HG02642 (cell line): Measurements from ENCODE around the gene YPEL1.
"Not testable (repeated sequence)": the region's sequence is repeated elsewhere in the genome, so short reads cannot be mapped to it uniquely, and the experiment has no call there.

Experiments
- ATAC-seq: cut with Tn5 transposase; IDR thresholded peaks from one replicate; pipeline ENCODE4 v1.9.1; 2021; ENCODE audit warnings: mild to moderate bottlenecking; ENCODE audit not compliant: unreplicated experiment, poor library complexity

The YPEL1 gene

DNA sequence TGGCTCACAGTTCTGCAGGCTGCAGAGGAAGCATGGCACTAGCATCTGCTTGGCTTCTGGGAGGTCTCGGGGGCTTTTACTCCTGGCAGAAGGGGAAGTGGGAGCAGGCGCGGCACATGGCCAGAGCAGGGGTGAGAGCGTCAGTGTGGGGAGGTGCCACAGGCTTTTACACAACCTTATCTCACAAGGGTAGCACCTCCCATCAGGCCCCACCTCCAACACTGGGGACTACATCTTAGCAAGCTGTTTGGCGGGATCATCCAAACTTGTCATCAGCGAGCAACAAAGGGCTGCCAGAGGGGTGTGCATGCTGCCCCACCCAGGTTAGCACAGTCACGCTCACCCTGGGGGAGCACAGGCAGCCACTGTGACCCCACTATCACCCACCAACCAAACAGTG is 18.9 kb upstream of the YPEL1 start:
- no peak for ATAC-seq

DNA sequence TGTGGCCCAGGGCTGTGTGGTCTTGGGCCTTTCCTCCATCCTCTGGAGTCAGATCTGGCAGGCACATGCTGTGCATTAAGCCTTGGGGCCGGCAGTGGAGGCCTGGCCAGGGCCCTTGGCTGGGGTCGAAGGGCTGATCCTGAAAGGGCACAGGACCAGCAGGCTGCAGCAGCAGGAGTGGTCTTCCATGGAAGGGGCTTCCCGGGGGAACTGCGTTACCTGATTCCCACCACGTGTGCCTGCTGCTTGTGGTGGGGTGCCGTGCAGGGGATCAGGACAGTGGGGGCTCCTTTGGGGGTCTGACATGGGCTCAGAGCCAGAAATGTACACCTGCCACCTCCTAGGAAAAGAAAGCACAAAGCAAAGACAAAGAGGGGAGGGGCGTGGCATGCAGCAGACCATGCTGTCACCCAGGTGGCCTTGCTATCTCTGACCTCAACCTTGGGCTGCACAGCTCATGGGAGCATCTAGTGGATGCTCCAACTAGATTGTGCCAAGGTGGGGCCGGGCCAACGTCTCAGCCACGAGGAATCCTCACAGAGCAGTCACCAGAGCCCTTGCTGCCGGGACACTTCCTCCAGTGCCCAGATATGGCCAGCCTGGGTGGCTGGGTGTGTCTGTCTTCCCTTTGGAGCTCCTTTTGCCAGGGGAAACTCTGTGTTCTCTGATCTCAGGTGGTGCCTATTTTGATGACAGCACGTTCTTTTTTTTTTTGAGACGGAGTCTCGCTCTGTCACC is 17.9 kb upstream of the YPEL1 start:
- no peak for ATAC-seq

DNA sequence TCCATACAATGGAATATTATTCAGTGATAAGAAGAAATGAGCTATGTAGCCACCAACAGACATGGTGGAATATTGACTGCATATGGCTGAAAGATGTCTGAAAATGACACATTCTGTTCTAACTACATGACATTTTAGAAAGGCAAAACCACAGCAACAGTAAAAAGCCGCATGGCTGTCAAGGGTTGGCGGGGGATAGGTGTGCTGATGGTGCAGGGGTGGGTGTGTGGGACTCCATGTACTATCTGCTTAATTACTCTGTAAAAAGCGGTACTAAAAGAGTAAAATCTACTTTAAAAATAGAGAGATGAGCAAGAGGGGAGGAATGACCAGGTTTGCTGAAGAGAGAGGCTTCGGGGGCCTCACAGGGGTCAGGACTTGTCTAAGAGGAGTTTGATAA is 16.7 kb upstream of the YPEL1 start:
- no peak for ATAC-seq

DNA sequence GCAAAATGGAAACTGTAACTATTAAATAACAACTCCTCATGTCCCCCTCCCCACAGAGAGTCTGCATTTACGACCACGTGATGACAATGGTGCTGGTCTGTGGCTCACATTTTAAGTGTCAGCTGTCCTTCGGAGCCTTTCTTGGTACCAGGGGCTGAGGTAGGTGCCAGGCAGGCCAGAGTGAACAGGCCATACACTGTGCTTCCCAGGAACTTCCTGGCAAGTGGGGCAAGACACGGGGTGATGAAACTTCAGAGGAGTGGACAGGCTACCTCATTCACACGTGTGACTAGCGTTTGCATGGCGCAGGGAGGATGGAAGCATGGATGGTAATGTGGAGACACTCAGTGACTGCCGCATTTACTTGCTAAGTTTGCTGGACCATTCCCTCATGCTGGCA is 10.4 kb upstream of the YPEL1 start:
- ATAC-seq: no peak

DNA sequence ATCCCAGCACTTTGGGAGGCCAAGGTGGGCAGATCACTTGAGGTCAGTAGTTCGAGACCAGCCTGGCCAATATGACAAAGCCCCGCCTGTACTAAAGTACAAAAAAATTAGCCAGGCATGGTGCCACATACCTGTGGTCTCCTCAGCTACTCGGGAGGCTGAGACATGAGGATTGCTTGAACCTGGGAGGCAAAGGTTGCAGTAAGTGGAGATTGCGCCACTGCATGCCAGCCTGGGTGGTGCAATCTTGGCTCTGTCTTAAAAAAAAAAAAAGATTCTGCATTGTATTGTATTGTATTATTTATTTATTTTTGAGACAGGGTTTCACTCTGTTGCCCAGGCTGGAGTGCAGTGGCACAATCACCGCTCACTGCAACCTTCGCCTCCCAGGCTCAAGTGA is 9.3 kb upstream of the YPEL1 start:
- ATAC-seq: not testable (repeated sequence)

DNA sequence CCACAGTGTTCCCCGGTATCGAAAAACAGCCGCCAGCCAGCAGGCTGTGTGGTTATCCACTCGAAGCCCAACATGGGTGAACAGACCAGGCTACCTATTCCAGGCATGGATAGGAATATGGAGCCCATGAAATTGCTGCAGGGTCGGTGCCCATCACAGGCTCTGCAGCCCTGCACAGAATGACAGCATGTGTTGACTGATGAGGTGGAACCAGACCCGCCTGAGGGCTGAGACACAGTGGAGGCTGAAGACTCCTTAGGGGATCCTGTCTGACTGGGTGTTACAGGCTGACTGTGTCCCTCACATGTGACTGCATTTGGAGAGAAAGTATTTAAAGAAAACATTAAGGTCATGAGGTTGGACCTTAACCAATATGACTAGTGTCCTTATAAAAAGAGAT is 6.2 kb upstream of the YPEL1 start:
- no peak for ATAC-seq

DNA sequence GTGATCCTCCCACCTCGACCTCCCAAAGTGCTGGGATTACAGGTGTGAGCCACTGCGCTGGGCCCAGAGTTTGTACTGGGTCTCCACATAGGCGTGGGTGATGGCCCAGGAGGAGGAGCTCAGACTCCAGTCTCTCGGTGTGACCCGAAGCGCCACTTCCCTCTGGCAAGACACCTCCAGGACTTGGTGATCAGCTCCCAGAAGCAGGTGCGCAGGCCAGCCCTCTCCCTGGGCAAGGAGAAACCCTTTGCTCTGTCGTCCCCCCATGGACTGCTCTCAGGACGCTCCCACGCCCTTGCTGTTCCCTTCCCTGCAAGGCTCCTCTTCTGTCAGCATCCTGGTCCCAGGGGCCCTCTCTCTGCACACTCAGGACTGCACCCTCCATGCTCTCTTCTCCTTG is 5.5 kb upstream of the YPEL1 start:
- ATAC-seq: no peak

DNA sequence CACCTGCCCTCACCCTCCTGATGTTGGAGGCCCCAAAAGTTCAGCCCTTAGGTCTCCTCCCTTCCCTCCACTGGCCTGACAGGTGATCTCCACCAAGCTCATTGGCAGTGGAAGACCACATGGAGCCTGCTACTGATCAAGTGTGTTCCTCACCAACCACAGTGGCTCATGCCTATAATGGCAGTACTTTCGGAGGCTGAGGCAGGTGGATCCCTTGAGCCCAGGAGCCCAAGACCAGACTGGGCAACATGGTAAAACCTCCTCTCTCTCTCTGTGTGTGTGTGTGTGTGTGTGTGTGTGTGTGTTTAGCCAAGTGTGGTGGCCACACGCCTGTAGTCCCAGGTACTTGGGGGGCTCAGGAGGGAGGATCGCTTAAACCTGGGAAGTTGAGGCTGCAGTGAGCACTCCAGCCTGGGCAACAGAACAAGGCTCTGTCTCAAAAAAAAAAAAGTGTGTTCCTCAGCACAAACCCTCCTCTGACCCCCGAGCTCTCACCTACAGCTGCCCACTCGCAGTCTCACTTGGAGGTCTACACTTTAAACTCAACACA is 4.3 kb upstream of the YPEL1 start:
- no peak for ATAC-seq

DNA sequence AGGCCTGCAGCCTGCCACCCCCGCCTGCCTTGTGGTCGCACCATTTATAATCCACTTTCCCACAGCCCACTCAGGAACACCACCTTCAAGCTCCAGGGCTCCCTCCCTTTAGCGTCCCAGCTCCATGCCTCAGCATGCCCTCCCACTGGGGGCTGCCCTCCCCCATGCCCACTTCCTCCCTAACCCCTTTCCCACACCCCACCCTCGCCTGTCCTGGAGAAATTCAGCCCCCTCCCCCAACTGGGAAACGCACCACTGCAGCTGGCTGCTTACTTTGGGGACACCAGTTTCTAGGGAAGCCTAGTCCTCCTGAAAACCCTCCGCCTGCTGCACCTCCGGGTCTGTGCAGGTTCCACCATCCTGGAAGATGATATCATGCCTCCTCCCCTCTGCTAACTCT is 3.4 kb upstream of the YPEL1 start:
- no peak for ATAC-seq

DNA sequence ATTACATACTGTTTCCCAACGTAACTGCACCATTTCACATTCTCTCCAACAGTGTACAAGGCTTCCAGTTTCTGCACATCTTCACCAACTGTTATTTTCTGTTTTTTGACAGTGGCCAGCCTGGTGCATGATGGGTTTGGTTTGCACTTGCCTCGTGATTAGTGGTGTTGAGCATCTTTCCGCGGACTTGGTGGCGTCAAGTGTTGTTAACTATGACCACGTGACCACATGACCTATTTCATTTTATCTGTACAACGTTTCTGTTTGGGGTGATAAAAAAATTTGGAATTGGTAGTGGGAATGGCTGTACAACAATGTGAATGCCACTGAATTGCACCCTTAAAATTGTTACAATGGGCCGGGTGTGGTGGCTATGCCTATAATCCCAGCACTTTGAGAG is 2.5 kb upstream of the YPEL1 start:
- ATAC-seq: no peak

DNA sequence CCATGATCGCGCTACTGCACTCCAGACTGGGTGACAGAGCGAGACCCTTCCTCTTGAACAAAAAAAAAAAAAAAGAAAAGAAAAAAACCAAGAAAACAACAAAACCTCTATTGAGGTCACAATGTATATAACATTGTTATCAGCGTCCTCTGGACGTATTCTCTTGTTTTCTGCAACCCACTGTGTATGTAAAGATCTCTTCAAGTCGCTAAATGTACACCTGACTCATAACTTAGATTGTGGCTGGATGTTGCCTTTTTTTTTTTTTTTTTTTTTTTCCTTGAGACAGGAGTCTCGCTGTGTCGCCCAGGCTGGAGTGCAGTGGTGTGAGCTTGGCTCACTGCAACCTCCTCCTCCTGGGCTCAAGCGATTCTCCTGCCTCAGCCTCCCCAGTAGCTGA is 1.4 kb upstream of the YPEL1 start:
- ATAC-seq: no peak

DNA sequence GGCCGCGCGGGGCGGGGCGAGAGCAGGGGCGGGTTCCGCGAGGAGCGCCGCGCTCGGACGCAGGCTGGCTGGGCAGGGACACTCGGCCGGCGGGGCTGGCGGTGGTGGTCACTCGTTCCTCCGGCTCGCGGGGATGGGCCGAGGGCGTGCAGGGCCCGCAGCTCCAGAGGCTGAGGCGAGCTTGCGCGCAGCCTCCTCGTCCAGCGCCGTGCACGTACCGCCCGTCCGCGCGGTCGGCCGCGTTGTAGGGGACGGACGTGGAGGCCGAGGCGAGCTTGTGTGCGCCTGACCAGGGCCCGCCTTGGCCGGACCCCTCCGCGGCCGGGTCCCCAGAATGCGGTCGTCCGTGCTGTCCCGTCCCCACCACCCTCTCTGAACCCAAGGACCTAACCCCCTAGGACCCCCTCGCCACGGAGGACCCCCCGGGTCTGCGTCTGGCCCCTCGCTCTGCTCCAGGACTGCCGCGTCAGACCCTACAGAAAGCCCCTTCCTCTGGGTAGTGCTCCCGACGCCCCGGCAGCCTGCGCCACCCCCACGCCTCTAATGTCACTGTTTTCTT is 569 bp upstream of the YPEL1 start:
- ATAC-seq: no peak

DNA sequence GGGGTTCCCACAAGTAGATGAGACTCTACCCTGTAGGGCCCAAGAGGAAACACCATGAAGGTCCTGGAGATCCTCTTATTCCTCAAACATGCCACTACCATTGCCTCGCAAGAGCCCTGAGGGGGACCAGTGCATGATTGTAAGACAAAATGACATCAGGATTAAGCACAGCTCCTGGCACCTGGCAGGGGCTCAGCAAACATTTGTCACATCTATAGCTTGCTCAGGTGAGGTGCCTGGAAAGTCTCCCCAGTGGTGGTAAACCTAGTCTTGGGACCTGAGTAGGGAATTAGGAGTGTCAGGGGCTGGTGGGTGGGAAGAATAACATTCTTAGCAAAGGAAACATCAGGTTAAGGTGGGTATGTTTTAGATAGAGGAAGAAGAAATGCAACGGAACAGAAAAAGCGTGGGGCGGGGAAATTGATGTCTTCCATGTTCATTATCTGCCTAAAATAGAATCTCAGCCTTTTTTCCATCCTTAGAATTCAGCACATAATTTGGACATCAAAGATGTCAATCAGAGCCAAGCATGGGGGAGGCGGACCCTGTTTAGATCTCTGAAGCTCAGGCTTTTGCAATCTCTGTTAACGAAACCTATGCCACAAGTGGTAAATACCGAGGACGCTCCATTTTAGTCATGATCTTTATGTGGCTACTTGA is 924 bp downstream of the YPEL1 start:
- no peak for ATAC-seq

DNA sequence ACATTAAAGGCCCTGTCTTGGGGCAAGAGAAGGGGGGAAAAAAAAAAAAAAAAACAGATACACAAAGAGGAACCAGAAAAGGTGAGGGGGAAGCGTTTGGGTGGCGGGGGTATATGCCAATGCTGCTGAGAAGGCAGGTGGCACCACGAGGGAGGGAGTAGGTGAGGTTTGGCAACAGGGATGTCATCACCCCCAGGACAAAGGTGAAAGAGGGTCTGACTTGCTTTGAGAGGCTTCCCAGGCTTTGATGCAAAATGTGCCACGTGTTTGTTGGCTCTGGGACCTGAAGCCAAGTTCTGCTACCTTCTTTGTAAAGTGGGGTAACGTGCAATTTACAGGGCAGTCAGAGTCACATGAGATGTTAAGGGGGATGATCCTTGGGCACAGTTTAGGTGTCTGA is 4.1 kb downstream of the YPEL1 start:
- ATAC-seq: no peak

DNA sequence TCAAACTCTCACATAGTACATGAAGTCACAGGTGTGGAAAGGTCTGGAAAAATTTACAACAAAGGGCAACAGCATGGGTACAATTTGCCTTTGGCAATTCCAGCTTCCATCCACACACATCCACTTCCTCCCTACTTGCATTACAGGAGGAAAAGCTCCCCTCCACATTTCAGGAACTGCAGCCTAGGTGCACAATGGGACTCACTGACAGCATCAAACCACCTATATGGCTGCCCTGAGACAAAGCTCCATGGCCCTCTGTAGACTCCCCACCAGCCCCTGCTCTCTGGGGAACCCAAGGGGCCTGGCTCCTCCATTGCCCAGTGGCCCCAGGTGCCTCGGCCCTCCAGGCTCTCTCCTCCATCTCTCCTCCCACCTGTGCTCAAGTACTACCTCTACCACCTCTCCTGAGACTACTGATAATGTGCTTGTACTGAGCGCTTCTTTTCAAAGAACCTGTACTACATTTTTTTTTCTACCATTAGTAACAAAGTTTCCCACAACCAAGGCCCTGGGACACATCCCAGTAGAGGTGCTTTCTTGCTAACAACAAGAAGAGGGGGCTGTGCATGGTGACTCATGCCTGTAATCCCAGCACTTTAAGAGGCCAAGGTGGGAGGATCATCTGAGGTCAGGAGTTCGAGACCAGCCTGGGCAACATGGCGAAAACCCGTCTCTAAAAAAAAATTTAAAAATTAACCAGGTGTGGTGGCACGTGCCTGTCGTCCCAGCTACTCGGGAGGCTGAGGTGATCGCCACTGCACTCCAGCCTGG is 4.9 kb downstream of the YPEL1 start:
- no peak for ATAC-seq

DNA sequence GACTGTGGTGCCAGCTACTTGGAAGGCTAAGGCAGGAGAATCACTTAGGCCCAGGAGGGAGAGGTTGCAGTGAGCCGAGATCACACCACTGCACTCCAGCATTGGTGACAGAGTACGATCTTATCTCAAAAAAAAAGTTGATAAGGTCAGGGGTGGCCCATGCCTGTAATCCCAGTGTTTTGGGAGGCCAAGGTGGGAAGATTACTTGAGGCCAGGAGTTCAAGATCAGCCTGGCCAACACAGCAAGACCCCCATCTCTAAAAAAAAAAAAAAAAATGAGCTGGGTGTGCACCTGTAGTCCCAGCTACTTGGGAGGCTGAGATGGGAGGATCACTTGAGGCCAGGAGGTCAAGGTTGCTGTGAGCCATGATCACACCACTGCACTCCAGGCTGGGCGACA is 6.4 kb downstream of the YPEL1 start:
- not testable (repeated sequence) for ATAC-seq

DNA sequence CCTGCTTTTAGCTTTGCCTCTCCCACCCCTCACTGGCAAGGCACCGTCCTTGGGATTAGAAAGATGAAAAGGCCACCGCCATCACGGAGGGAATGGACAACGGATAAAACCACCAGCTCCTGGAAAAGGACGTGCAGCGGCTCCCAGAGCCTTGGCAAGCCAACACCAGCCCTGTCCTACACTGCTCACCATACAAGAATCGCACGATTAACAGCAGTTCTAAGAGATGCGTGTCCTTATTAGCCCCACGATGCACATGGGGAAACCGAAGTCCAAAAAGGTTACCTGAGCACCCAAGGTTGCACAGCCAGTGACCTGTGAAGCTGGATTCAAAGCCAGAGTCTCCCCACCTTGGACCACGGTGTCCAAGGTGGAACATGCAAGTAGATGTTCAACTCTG is 7.3 kb downstream of the YPEL1 start:
- no peak for ATAC-seq

DNA sequence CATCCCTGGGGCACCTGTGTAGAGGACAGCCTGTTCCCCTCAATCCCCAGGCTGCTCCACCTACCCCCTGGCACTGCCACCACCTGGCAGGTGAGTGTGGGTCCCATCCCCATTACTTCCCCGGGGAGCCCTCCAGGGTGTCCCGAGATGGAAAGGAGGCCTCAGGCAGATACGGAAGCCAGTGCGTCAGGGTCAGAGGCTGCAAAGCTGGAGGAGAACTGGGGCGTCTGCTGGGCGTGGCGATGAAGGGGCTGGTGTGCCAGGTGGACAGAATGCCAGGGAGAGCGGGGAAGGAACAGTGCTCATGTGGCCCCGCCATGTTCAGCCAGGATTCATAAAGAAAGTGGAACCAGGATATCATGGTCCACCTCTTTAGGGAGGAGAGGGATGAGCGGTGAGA is 7.8 kb downstream of the YPEL1 start:
- ATAC-seq: no peak

DNA sequence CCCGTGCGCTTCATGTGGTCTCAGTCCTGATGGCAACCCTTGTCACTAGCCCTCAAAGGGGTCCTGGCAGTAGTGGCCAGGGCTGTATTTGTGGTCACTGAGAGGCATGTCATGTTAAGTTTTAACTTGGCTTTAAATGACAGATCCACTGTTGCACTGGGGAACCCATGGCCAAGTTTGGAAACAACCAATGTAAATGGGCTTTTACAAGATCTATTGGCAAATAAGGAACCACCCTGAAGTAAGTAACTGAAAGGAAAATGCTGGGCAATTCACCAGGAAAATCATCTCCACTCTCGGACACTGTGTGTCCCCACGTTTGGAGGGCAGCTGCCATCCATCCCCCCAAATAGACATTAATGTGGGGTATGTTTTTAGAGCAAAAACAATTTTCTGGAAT is 8.4 kb downstream of the YPEL1 start:
- ATAC-seq: no peak

DNA sequence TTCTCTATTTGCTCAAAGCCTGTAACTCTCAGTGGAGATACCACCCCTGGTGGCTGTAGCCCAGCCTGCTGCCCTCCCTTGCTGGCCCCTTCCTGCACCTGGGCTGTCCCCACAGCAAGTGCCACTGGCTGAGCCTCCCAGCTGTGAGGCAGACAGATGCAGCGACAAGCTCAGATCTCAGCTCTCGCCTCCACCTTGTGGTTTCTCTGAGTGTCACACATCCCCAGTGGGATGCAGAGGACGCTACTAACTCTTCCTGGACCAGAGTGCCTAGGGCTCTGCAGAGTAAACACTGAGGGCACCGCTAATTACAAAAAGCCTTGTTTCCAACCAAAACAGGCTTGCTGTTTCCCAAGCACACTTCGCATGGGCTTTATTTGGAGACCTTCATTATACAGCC is 8.9 kb downstream of the YPEL1 start:
- ATAC-seq: no peak
